Measurements from ENCODE around the gene APOA5.
A peak's percentile ranks its signal among the peaks of the same experiment; 100 is the strongest.

The APOA5 gene

DNA sequence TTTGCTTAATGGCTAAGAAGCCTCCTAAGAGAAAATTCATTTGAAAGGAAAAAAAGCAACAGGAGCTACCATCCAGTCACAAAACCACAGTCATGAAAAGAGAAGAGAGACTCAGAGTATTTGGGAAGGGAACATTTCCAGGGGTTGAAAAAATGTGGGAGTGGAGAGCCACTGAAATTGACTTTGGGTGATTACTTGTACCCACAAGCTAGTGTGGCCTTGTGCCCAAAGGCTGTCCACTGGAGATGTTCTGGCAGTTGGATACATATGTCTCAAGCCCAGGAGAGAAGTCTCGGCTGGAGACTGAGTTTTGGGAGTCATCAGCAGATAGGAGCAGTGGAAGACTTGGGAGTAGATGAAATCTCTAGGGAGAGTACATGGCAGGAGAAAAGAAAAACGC, 3.2 kb upstream of the APOA5 start:
- no peak for DNase-seq

- DNase-seq: peak; percentile 13 to 22
These were observed 2.1 kb upstream of the APOA5 start for GRCh38 chr11:116793772-116794097.

GRCh38 chr11:116792869-116793771, 1.4 kb upstream of the APOA5 start:
- peak in 1 of 2 donors; percentile 9 for DNase-seq

- no peak for DNase-seq
These were observed 627 bp upstream of the APOA5 start for GRCh38 chr11:116792144-116792868.

DNA sequence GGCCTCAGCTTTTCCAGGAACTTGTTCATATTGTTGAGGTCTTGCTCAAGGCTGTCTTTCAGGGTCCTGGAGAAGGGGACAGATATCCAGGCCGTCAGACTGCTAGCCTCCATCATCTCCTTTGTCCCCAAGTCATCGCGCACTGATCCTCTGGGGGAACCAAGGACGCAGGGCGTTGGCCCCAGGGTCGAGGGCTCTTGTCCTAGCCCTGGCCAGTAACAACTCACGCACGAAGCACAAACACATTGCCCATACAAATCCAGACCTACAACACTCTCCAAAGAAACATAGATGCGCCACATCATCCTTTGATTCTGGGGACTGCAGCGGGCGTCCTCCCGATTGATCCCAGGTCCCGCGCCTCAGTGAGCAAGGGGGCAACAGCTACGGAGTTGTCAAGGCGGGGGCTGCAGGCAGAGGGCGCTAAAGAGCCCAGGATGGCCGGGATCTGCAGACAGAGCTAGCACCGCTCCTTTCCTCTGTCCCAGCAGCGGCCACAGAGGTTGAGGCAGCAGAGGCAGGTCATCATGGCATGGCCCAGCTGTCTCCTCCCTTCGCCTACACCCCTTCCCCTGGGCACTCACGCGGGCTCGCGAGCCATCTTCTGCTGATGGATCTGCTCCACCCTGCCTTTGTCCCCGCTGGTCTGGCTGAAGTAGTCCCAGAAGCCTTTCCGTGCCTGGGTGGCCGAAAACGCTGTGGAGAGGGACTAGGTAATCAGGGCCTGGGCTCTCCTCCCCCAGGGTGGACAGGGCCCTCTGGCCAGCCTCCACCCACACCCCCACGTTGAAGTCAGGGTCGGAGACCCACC, 472 bp downstream of the APOA5 start:
- peak; percentile 64 to 76 for DNase-seq

GRCh38 chr11:116790167-116791001, 1.3 kb downstream of the APOA5 start:
- no peak for DNase-seq

DNA sequence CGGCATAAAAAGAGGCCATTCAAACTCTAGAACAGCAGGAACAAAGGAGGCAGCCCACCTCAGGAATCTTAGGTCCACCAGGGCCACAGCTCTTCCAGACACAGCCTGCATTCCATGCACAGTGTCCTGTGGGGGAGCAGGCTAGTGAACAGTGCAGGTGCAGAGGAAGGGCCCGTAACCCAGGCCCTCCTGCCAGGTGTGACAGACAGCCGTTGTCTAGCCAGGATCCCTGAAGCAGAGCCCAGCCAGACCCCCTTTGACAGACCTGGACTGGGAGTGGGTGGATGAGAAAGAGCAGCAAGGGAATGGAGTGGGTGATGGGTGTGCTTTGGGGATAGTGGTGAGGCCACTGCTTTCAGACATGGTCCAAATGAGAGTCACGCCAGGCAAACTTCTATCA, 2.7 kb downstream of the APOA5 start:
- DNase-seq: no peak

GRCh38 chr11:116788534-116788933, 3.1 kb downstream of the APOA5 start:
- no peak for DNase-seq

DNA sequence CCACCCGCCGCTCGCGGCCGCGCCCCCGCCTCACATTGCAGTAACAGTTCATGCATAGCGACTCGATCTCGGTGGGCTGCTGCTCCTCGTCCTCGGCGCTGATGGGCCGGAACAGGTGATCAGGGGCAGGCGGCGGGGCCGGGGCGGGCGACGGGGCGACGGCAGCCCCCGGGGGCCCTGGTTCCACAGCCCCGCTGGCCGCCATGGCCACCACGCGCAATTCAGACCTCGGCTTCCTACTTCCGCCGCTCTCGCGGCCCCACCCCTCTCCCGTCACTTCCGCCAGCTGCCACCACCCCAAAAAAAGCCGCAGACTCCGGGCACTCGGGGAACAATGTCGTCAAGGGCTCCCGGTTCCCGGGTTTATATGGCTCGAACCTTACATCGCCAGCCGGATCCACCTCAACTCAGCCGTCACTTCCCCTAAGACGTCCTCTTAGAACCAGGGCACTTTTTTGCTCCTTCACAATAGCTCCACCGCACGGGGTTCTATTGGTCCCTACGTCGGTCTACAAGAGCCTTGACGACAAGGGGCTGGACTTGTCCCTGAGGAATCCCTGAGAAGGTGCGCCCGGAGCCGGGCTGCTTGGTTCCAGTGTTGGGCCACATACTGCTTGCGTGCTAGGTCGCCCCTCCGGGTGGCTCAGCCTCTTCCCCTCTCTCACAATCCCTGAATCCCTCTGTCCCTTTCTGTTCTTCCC, 3.7 kb downstream of the APOA5 start, which contains the start of gene ZPR1:
Gene ZPR1, minus strand, starts transcription at position 238 of the 701 bp plus-strand sequence. Its CDS starts 33 bp downstream, at position 205.
- DNase-seq: peak; percentile 76 to 85

DNA sequence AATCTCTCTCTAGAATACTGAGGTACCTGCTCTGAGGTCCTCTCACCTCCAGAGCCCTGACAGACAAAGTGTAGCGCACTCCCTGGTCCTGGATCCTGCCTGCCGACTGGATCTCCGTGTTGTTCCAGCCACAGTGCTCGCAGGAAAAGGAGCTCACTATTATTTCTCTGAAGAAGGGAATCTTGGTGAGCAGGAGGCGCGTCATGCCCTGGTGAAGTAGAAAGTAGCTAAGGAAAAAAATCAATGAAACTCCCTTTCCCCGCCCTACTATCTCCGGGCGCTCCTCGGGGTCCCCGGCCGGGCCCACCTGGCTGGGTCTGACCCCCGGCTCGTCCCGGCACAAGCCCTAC, 4.3 kb downstream of the APOA5 start:
- DNase-seq: no peak

GRCh38 chr11:116786966-116787365, 4.7 kb downstream of the APOA5 start:
- DNase-seq: no peak

- no peak for DNase-seq
These were observed 5.4 kb downstream of the APOA5 start for GRCh38 chr11:116786326-116786725.

- DNase-seq: no peak
These were observed 9.0 kb downstream of the APOA5 start for GRCh38 chr11:116782728-116783127.

GRCh38 chr11:116778556-116778955, 13.1 kb downstream of the APOA5 start:
- no peak for DNase-seq

DNA sequence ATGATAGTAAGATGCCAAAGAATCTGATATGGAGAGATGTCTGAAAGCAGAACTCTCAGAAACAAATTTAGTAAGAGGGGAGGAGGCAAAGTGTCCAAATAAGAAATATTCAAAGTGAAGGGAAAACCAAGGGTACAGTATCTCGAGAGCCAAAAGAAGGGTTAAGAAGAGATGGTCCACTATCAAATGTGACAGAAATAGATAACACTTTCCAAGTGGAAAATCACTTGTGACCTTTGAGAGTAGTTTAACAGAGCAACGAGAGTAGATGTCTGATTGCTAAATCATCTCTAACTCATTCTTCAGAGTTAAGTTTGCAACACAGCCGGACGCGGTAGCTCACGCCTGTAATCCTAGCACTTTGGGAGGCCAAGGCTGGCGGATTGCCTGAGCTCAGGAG, 14.6 kb downstream of the APOA5 start:
- DNase-seq: no peak

GRCh38 chr11:116776522-116776984, 15.1 kb downstream of the APOA5 start:
- DNase-seq: no peak

GRCh38 chr11:116775975-116776374, 15.7 kb downstream of the APOA5 start:
- DNase-seq: no peak

- DNase-seq: no peak
These were observed 17.0 kb downstream of the APOA5 start for GRCh38 chr11:116774661-116775060.

GRCh38 chr11:116773203-116774097, 18.2 kb downstream of the APOA5 start:
- peak; percentile 65 to 68 for DNase-seq

All from inflammatory macrophage (primary cell).